ENCODE data around the gene GDPD5.
A peak's percentile ranks its signal among the peaks of the same experiment; 100 is the strongest.

DNA sequence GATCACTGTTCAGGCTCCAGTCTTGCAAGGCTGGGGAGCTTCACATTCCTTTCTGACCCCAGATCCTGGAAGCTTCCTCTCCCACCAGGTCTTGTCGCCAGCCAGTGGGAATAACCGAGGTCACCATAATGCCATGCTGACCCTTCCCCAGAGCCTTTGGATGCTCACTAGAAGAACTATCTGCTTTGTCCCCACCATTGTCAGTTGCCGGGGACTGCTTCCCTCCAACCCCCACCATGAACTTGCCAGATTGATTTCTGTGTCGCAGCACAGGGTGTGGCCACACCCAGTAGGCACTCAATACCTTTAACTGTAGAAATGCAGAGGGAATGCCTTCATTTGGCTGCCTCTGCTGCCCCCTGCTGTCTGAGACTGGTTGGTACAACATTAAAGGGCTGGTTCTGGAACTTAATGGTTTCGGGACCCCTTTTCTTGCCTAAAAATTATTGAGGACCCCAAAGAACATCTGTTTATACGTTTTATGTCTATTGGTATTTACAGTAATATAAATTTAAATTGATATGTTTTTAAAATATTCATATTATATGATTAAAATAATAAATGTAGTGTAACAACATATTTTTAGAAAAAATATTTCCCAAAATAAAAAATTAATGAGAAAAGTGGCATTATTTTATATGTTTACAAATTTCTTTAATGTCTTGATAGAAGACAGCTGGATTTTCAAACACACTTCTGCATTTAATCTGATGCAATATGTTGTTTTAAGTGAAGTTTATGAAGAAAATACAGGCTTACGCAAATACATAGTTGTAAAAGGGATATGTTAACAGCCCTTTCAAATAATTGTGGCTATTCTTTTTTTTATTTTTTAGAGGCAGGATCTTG is 6.7 kb upstream of the GDPD5 start:
- TF ChIP-seq, protein P1, sequence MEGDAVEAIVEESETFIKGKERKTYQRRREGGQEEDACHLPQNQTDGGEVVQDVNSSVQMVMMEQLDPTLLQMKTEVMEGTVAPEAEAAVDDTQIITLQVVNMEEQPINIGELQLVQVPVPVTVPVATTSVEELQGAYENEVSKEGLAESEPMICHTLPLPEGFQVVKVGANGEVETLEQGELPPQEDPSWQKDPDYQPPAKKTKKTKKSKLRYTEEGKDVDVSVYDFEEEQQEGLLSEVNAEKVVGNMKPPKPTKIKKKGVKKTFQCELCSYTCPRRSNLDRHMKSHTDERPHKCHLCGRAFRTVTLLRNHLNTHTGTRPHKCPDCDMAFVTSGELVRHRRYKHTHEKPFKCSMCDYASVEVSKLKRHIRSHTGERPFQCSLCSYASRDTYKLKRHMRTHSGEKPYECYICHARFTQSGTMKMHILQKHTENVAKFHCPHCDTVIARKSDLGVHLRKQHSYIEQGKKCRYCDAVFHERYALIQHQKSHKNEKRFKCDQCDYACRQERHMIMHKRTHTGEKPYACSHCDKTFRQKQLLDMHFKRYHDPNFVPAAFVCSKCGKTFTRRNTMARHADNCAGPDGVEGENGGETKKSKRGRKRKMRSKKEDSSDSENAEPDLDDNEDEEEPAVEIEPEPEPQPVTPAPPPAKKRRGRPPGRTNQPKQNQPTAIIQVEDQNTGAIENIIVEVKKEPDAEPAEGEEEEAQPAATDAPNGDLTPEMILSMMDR (IDR thresholded peaks at IDR 0.05 in 2 of 3, conservative IDR thresholded peaks at IDR 0.05 in 1 of 3; ENCODE audit: control insufficient read depth in 2 of 3, extremely low read depth in 1 of 3, insufficient read depth in 1 of 3, low read depth in 3 of 3, low read length in 3 of 3): peak; percentile 77 to 94 (median 85); a peak in 5 of 6 replicates
- TF ChIP-seq, protein P2, sequence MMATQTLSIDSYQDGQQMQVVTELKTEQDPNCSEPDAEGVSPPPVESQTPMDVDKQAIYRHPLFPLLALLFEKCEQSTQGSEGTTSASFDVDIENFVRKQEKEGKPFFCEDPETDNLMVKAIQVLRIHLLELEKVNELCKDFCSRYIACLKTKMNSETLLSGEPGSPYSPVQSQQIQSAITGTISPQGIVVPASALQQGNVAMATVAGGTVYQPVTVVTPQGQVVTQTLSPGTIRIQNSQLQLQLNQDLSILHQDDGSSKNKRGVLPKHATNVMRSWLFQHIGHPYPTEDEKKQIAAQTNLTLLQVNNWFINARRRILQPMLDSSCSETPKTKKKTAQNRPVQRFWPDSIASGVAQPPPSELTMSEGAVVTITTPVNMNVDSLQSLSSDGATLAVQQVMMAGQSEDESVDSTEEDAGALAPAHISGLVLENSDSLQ (IDR thresholded peaks at IDR 0.05): no peak
- TF ChIP-seq, protein P3, sequence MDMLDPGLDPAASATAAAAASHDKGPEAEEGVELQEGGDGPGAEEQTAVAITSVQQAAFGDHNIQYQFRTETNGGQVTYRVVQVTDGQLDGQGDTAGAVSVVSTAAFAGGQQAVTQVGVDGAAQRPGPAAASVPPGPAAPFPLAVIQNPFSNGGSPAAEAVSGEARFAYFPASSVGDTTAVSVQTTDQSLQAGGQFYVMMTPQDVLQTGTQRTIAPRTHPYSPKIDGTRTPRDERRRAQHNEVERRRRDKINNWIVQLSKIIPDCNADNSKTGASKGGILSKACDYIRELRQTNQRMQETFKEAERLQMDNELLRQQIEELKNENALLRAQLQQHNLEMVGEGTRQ (IDR thresholded peaks at IDR 0.05; ENCODE audit: borderline replicate concordance, low read depth, low read length): no peak
- no peak for TF ChIP-seq ZNF274 (IDR thresholded peaks at IDR 0.05; ENCODE audit: insufficient read depth, insufficient read length)
- TF ChIP-seq NRF1 (conservative IDR thresholded peaks at IDR 0.05; ENCODE audit: low read depth, low read length): no peak
- no peak for TF ChIP-seq CBX3 (IDR thresholded peaks at IDR 0.05; ENCODE audit: borderline replicate concordance, low read depth)
- TF ChIP-seq, protein P4, sequence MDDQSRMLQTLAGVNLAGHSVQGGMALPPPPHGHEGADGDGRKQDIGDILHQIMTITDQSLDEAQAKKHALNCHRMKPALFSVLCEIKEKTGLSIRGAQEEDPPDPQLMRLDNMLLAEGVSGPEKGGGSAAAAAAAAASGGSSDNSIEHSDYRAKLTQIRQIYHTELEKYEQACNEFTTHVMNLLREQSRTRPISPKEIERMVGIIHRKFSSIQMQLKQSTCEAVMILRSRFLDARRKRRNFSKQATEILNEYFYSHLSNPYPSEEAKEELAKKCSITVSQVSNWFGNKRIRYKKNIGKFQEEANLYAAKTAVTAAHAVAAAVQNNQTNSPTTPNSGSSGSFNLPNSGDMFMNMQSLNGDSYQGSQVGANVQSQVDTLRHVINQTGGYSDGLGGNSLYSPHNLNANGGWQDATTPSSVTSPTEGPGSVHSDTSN (IDR thresholded peaks at IDR 0.05; ENCODE audit: insufficient replicate concordance, low read depth, low read length): no peak
- TF ChIP-seq, protein P5, sequence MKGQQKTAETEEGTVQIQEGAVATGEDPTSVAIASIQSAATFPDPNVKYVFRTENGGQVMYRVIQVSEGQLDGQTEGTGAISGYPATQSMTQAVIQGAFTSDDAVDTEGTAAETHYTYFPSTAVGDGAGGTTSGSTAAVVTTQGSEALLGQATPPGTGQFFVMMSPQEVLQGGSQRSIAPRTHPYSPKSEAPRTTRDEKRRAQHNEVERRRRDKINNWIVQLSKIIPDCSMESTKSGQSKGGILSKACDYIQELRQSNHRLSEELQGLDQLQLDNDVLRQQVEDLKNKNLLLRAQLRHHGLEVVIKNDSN (IDR thresholded peaks at IDR 0.05; ENCODE audit: borderline replicate concordance, extremely low read length, insufficient read depth, low read depth, low read length): no peak
